ENCODE measurements around the gene DIAPH3. TPM values are rescaled to one million over a fixed set of nuclear protein-coding genes. Genes with fewer than 3 reads are reported as not detected.

Gene DIAPH3
- total RNA-seq, 3 donors from 2014 or later, result 1.3 to 5.7 (median 3.1) TPM

GRCh38 chr13:59982631-59983382 is 180.9 kb downstream of the DIAPH3 start:
- no peak for TF ChIP-seq CTCF (IDR thresholded peaks at IDR 0.05)
- DNase-seq (no peak), ATAC-seq (no peak)
- intact Hi-C loops (cut with DNase I, micrococcal nuclease), result no loop called here
- Histone ChIP-seq H3K4me3 (no peak overlapping the region), H3K36me3 (ENCODE audit: low read depth) (no peaks in the 10 kb centered on the region), H3K4me1 (ENCODE audit: low read depth) (no peaks in the 10 kb centered on the region), H3K9me3 (no peaks in the 10 kb centered on the region)

- intact Hi-C loops (cut with DNase I, micrococcal nuclease), result no loop called here
- Histone ChIP-seq H3K4me1 (ENCODE audit: low read depth) (no peaks in the 10 kb centered on the region), H3K9me3 (no peaks in the 10 kb centered on the region), H3K4me3 (no peak overlapping the region), H3K36me3 (ENCODE audit: low read depth) (no peaks in the 10 kb centered on the region)
- ATAC-seq, result no peak
- no peak for TF ChIP-seq CTCF (IDR thresholded peaks at IDR 0.05)
- DNase-seq, result no peak
These were observed 184.1 kb downstream of the DIAPH3 start for GRCh38 chr13:59979589-59979988.

GRCh38 chr13:59978862-59979261 is 184.9 kb downstream of the DIAPH3 start:
- ATAC-seq, result no peak

GRCh38 chr13:59976856-59977255 is 186.9 kb downstream of the DIAPH3 start:
- no peak for ATAC-seq

More at GRCh38 chr13:59978862-59979261, 184.9 kb downstream of the DIAPH3 start:
- H3K4me3 ChIP-seq, result no peak overlapping the region
- no peaks in the 10 kb centered on the region for H3K4me1 ChIP-seq (ENCODE audit: low read depth)
- no peak for TF ChIP-seq CTCF (IDR thresholded peaks at IDR 0.05)
- H3K9me3 ChIP-seq, result no peaks in the 10 kb centered on the region
- intact Hi-C loops (cut with DNase I, micrococcal nuclease), result no loop called here
- DNase-seq, result no peak
- H3K36me3 ChIP-seq (ENCODE audit: low read depth), result no peaks in the 10 kb centered on the region

GRCh38 chr13:59975807-59976435 is 187.8 kb downstream of the DIAPH3 start:
- Histone ChIP-seq H3K36me3 (ENCODE audit: low read depth) (no peaks in the 10 kb centered on the region), H3K4me1 (ENCODE audit: low read depth) (no peaks in the 10 kb centered on the region), H3K4me3 (no peak overlapping the region), H3K9me3 (no peaks in the 10 kb centered on the region)
- intact Hi-C loops (cut with DNase I, micrococcal nuclease), result no loop called here
- TF ChIP-seq CTCF (IDR thresholded peaks at IDR 0.05), result no peak
- DNase-seq (no peak), ATAC-seq (no peak)

More at GRCh38 chr13:59976856-59977255, 186.9 kb downstream of the DIAPH3 start:
- H3K9me3 ChIP-seq, result no peaks in the 10 kb centered on the region
- H3K36me3 ChIP-seq (ENCODE audit: low read depth), result no peaks in the 10 kb centered on the region
- no peaks in the 10 kb centered on the region for H3K4me1 ChIP-seq (ENCODE audit: low read depth)
- intact Hi-C loops (cut with DNase I, micrococcal nuclease), result no loop called here
- TF ChIP-seq CTCF (IDR thresholded peaks at IDR 0.05), result no peak
- no peak overlapping the region for H3K4me3 ChIP-seq
- no peak for DNase-seq
